Left cardiac atrium (tissue), 4 donors: ENCODE results near the gene PPP1CB. TPM values are rescaled to one million over a fixed set of nuclear protein-coding genes. Genes with fewer than 3 reads are reported as not detected.
A peak's percentile ranks its signal among the peaks of the same experiment; 100 is the strongest.
"Not testable (repeated sequence)": the region's sequence is repeated elsewhere in the genome, so short reads cannot be mapped to it uniquely, and the experiment has no call there.

ENCODE experiments used
- ATAC-seq, 2 donors: fragments of 200-7000 bp; cut with Tn5 transposase; one replicate each; pipeline ENCODE4 v1.9.1; 2020; ENCODE audit warnings: mild to moderate bottlenecking in 2 of 2, moderate library complexity in 2 of 2
- DNase-seq: peaks from one replicate; pipeline ENCODE4 v3.0.0-alpha.2; 2020
- intact Hi-C, 2 donors: fragments of 100-400 bp; cut with DNase I; formaldehyde crosslinking; loops; one replicate each; pipeline versions ENCODE4 v1.14.1 to v1.15.1; 2022 to 2023
- total RNA-seq, 2 donors: library from RNA; stranded (reverse); fragmentation: NEBNext Ultra II Directional; extraction: Animal tissue kit (Norgen Biotek cat#: 25700); gene quantifications; one replicate each; pipeline ENCODE4 v1.2.1, GENCODE V29; 2021
- donor health status: DM: no; HTN: yes; CAD: no.
- donor health status: DM: no; HTN: yes; CAD: no; lungs with severe emphysema.
- donor health status: DM: yes; HTN: yes; CAD: no.
- donor health status: Dilated cardiomyopathy.

The PPP1CB gene
- total RNA-seq, 2 donors from 2014 or later: 260 to 326 TPM

DNA sequence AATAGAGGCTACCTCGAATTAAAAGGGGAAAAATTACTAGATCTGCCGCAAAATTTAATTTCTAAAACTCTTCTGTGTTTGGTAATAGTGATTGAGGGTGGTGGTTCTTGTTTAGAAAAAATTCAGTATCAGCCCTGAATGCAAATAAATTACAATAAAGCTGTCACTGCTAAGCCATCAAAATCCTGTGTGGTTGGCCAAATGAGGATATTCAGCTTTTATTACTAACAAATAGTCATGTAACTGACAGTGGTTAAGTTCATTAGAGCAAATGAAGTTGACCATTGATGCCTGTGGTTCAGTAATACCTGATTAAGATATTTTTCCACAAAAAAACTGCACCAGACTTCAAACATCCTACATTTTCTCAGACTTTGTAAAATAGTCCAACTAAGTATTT lies 14.4 kb downstream of the PPP1CB start:
- DNase-seq (no peak), ATAC-seq (no peak)
- intact Hi-C loops: no loop called here

GRCh38 chr2:28767337-28767736 lies 15.7 kb downstream of the PPP1CB start:
- ATAC-seq: no peak
- DNase-seq: no peak
- intact Hi-C loops: no loop called here

GRCh38 chr2:28768422-28768821 lies 16.8 kb downstream of the PPP1CB start:
- no peak for DNase-seq
- intact Hi-C loops: no loop called here
- ATAC-seq: no peak

- intact Hi-C loops: no loop called here
- no peak for ATAC-seq
- no peak for DNase-seq
Observed at GRCh38 chr2:28768952-28769351, 17.3 kb downstream of the PPP1CB start.

DNA sequence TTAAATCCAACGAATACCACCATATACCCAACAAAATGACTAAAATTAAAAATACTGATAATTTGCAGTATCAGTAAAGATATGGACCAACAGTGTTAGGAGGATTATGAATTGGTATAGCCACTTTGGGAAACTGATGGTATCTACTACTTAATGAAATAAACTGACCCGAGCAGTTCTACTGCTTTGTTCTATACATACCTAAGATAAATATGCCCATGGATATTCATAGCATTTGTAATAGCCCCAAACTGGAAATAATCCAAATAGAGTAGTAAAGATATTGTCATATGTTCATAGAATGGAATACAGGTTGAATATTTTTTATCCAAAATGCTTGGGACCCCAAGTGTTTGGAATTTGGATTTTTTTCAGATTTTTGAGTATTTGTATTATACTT lies 20.7 kb downstream of the PPP1CB start:
- DNase-seq: no peak
- ATAC-seq: no peak
- intact Hi-C loops: no loop called here

DNA sequence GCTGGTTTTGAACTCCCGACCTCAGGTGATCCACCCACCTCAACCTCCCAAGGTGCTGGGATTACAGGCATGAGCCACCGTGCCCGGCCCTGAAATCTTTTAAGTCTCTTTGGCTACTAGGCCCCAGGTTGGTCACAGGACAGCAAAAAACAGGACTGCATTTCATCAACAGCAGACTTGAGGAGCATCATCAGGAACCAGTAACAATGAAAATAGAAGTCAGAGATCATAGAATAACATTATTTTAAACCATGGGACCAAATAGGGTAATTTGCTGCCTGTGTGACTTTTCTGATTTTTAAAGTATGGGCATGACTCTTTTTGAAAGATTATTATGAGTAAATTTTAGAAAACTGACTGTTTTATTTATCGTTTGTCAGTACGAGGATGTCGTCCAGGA lies 24.8 kb downstream of the PPP1CB start:
- intact Hi-C loops: no loop called here
- ATAC-seq: no peak
- no peak for DNase-seq

- DNase-seq (no peak), ATAC-seq (no peak)
- intact Hi-C loops: no loop called here
Observed at GRCh38 chr2:28778392-28778791, 26.8 kb downstream of the PPP1CB start.

DNA sequence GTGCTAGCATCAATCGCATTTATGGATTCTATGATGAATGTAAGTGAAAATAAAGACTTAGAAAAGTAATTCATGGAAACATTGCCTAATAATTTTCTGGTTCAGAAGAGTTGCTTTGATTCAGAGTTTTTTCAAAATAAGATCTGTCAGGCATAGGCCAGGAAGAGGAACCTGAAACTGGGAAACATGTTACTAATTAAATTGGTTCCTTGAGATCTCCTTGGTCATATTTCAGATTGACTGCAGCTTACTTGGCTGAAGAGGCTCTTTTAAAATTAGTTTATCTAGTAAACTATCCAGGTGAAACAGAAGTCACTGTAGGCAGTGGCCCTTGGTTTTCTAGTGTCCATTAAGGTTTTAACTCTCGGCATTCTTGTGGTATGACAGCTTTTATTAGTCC lies 27.4 kb downstream of the PPP1CB start:
- DNase-seq (no peak), ATAC-seq (no peak)
- intact Hi-C loops: no loop called here

- intact Hi-C loops: loop anchor here in 1 of 2 donors (10.0 kb wide), 1 partner anchor 74 kb away; no protein-coding TSS in a partner anchor
- no peak for DNase-seq
- no peak for ATAC-seq
Observed at GRCh38 chr2:28780496-28780895, 28.9 kb downstream of the PPP1CB start.

GRCh38 chr2:28782423-28782822 lies 30.8 kb downstream of the PPP1CB start:
- intact Hi-C loops: loop anchor here in 1 of 2 donors (10.0 kb wide), 1 partner anchor 72 kb away; no protein-coding TSS in a partner anchor
- DNase-seq (no peak), ATAC-seq (no peak)

- intact Hi-C loops: loop anchor here in 1 of 2 donors (10.0 kb wide), 1 partner anchor 70 kb away; no protein-coding TSS in a partner anchor
- DNase-seq, ATAC-seq: not testable (repeated sequence)
Observed at GRCh38 chr2:28784570-28784969, 32.9 kb downstream of the PPP1CB start.

GRCh38 chr2:28796620-28797019 lies 45.0 kb downstream of the PPP1CB start:
- intact Hi-C loops: no loop called here
- ATAC-seq (peak in 1 of 2 donors; percentile 32), DNase-seq (no peak)

DNA sequence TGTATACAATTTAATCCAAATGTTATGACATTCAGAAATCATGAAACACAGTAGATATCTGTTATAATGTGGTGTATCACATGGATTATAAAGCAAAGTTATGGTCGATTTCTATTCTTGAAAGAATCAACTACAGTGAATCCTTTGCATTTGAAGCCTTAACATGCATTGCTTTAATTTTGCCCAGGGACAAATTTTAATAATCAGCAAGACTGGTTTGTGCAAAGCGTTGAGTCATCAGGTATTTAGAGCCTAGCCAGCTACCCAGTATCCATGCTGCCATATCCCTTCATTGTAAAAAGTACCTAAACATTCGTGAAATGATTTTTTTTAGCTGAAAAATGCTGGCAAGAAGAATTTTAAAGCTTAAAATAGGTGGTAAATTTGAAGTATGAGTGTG lies 50.1 kb downstream of the PPP1CB start:
- DNase-seq: no peak
- intact Hi-C loops: no loop called here
- ATAC-seq: no peak

GRCh38 chr2:28802975-28803429 lies 51.4 kb downstream of the PPP1CB start:
- ATAC-seq: no peak
- no peak for DNase-seq
- intact Hi-C loops: no loop called here

DNA sequence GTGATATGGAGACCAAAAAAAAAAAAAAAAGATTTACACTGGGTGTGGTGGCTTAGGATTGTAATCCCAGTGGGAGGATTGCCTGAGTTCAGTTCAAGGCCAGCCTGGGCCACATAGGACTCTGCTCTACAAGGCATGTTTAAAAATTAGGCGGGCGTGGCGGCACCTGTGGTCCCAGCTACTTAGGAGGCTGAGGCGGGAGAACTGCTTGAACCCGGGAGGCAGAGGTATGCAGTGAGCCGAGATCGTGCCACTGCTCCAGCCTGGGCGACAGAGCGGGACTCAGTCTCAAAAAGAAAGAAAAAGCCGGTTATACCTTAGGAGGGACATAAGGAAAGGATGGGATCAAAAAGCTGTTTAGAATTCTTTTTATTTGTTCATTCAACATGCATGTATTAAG lies 58.3 kb downstream of the PPP1CB start:
- ATAC-seq: peak in 1 of 2 donors; percentile 6
- intact Hi-C loops: no loop called here

DNA sequence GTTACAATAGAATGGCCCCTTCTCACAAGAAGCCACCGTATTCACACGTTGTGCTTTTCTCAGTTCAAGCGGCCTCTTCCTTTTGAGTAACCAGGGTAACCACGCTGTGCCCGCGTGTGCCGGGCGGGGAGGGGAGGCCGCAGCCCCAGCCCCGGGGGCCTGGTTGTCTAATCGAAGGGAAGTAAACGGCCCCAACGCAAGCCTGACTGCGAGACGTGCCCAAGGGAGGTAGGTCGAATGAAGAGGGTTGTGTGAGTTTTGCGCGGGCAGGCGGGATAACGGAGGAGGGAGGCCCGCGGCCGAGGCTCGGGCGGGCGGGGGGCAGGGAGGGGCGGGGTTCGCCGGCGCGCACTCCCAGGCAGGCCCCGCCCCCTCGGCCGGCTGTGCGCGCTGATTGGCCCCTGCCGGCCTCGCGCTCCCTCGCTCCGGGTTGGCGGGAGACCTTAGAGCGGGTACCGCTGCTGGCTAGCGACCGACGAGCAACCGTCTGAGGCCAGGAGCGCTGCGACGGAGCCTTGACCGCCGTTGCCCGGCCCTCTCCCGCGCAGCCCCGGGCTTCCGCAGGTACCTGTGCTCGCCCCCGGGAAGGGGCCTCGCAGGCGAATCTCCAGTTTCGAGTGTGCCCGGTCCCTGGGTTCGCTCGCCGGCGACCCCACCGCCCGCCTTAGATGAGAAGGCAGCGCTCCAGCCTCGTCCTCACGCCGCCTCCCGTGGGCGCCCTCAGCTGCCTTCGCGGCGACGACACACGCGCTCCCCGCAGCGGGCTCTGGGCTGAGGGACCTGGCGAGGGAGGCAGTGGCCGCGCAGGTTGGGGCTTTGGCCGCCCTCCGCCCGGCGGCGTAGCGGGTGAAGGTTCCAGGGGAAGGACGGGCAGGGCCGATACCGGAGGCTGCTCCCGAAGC lies 59.0 kb downstream of the PPP1CB start, which contains the start of gene SPDYA:
Gene SPDYA (plus strand): TSS at position 451 of the 902 bp plus-strand sequence. CDS start 5,181 bp downstream, outside the sequence.
- ATAC-seq (peak; percentile 96 to 97), DNase-seq (peak; percentile 83)
- intact Hi-C loops: no loop called here

More for the DNA sequence above, 58.3 kb downstream of the PPP1CB start:
- DNase-seq: no peak

GRCh38 chr2:28818053-28818452 lies 66.4 kb downstream of the PPP1CB start:
- ATAC-seq (no peak), DNase-seq (no peak)
- intact Hi-C loops: no loop called here

DNA sequence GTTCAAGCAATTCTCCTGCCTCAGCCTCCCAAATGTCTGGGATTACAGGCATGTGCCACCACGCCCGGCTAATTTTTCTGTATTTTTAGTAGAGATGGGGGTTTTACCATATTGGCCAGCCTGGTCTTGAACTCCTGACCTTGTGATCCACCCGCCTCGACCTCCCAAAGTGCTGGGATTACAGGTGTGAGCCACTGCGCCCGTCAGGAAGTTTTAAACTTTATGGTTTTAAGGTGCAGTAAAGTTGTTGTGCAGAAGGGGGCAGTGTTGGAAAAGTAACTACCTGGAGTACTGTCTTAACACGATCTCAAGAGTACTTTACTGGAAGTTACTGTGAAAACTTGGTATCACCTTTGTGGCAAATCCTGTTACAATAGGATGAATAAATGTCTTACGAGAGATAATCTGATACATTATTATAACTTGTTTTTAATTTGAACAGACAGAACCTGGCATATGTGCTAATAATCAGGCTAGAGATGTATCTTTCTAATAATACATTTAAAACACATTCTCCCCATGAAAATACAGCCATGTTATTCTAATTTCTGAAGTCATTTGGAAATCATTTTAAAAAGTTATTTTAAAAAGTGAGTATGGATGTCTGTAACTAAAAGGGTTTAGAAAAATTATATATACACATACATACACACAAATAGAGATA lies 69.8 kb downstream of the PPP1CB start:
- intact Hi-C loops: loop anchor here in 1 of 2 donors (5.0 kb wide), 1 partner anchor 376 kb away; no protein-coding TSS in a partner anchor
- peak; percentile 38 to 58 for ATAC-seq
- no peak for DNase-seq

DNA sequence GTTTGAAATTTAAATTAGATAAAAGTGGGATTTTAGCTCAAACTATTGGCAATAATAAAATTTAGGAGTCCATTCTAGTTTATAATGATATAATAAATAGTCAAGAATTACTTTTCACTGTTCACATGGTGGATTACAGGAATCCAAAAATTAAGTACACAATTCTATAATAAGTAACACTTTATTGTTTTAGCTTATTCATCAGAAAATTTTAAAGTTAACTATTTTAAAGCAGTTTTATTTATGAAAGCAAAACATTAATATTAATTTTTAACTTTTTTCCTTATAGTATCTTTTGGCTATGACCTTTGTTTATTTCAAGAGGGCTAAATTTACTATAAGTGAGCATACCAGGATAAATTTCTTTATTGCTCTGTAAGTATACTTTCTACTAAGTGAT lies 70.4 kb downstream of the PPP1CB start:
- intact Hi-C loops: loop anchor here in 1 of 2 donors (5.0 kb wide), 1 partner anchor 375 kb away; no protein-coding TSS in a partner anchor
- ATAC-seq (no peak), DNase-seq (no peak)

DNA sequence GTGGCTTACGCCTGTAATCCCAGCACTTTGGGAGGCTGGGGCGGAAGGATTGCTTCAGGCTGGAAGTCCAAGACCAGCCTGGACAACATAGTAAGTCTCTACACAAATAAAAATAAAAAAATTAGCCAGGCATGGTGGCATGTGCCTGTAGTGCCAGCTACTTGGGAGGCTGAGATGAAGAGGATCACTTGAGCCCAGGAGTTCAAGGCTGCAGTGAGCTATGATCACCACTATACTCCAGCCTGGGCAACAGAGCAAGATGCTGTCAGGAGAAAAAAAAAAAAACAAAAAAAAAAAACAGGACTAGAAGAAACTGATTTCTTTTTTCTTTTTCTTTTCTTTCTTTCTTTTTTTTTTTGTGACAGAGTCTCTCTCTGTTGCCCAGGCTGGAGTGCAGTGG lies 72.6 kb downstream of the PPP1CB start:
- intact Hi-C loops: loop anchor here in 1 of 2 donors (5.0 kb wide), 1 partner anchor 373 kb away; no protein-coding TSS in a partner anchor
- ATAC-seq: no peak

More for the DNA sequence above, 72.6 kb downstream of the PPP1CB start:
- DNase-seq: no peak
